Measurements from ENCODE around the gene LARP1B.
"Not testable (repeated sequence)": the region's sequence is repeated elsewhere in the genome, so short reads cannot be mapped to it uniquely, and the experiment has no call there.

The LARP1B gene

DNA sequence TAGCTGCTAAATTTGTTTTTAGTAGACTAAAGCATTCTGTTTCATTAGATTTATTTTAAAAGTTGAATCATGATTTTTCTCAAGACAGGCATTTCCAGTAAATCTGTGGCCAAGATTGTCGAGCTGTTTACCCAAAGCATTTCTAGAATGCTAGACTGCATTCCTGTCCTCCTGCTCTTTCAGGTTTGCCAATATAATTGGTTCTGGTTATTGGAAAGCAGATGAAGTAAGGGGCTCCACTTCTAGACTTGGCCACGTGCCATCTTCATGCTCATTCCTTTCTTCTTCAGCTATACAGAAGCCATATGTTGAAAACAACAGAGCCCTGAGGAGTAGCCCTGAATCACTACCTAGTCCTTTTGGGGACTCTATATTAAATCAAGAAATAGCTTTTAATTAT lies 164.0 kb downstream of the LARP1B start:
- DNase-seq (ENCODE audit: low read depth, low spot score): no peak

DNA sequence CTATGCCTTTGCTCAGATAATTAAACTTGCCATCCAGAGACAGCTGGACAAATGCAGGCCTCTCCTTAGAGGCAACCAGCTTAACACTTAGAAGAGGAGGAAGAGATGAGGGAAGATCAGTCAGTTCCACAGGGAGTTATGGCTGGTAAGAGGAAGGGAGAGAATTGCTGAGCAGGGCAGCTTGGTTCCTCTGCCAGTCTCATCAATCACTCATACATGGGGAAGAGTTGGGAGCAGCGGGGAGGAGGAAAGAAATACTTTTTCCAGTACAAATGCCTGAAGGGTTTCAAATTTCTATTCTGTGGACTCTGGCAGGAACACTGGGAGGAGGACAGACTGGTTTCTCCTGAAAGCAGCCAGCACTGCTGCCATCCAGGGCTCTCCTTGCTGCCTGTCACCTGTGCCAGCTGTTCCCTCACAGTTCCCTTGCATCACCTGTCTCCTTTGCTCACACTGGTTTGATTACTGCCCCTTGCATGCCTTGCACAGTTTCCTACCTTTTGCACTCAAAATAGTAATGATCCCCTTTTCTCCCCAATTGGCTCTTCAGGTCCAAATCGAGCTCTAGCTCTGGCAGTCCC lies 167.0 kb downstream of the LARP1B start:
- no peak for DNase-seq (ENCODE audit: low read depth, low spot score)

DNA sequence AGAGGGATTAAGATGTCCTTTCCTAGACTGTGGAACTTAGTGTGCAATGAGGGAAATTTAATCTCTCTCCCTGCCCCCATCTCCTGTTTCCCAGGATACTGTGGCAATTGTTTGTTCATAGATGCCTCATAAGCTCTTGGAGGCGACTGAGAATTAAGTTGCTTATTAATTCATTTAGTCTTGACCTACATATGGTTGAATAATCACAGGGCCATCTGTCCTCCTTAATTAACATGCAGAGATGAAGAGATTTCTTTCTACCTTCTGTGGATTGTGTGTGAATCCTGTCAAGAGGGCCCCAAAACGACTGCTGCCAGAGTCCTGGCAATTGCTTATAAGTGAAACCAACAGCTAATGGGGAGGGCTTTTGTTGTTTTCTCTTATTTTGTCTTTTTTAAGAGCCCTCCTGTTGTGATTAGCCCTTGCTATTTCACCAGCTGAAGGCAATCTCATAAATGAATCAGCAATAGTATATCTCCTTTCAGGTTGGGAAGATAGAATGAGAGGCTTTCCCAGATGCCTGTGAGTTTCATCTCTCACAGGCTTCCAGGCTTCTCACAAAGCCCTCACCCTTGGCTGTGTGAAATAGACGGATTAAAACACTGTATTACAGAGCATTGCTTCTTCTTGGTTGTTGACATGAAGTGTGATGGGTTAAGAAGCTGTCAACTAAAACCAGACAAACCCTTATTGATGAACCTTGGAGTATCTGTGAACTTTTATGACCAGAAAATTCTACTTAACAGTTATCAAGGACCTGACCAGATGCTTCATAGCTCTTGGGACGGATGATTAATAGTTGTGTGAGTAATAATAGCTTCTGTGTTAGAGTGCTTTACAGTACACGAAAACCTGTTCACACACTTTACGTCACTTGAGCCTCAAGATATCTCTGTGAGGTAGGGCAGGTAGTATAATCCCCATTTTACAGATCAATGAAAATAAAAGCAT lies 168.0 kb downstream of the LARP1B start:
- DNase-seq (ENCODE audit: low read depth, low spot score): no peak

- no peak for DNase-seq (ENCODE audit: low read depth, low spot score)
These were observed 171.6 kb downstream of the LARP1B start for GRCh38 chr4:128232719-128233118.

DNA sequence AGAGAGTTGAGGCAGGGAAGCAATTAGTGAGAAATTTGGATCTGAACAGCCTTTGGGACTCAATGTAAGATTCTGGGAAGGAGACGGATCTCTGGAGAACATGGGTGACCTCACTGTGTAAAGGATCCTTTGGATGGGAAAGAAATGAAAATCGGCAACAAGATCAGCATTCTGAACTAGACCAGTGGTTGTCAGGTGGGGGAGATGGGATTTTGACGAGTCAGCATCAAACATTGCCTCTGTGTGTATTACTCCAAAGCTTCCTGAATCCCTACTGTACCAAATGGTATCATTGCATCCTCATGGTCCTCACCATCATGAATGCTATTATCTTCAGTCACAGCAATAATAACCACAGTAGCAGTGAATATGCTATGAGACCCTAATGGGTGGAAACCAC lies 173.7 kb downstream of the LARP1B start:
- DNase-seq (ENCODE audit: low read depth, low spot score): no peak

GRCh38 chr4:128241019-128241418 lies 179.9 kb downstream of the LARP1B start:
- no peak for DNase-seq (ENCODE audit: low read depth, low spot score)

DNA sequence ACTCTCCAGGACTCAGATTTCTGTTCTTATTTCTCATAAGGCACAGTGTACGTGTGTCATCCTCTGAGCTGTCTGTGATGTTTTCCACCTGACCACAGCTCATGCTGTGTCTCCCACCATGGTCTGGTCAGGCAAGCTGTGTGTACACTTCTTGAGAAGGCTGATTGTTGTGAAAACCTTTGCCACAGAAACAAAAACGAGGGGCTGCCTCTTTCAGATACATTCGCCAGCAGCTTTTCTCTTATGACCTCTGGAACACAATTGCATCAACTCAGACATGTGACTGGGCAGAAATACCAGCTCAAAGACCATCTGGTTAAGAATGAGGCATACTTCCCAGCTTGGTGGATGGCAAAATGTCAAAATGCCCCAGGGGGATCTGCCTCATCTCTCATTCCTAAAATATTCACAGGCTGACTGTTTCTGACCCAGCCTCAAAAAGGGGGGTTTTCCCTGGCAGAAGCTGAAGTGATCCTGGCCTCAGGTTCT lies 180.4 kb downstream of the LARP1B start:
- DNase-seq (ENCODE audit: low read depth, low spot score): peak; percentile 98

- DNase-seq (ENCODE audit: low read depth, low spot score): no peak
These were observed 180.9 kb downstream of the LARP1B start for GRCh38 chr4:128241981-128242380.

DNA sequence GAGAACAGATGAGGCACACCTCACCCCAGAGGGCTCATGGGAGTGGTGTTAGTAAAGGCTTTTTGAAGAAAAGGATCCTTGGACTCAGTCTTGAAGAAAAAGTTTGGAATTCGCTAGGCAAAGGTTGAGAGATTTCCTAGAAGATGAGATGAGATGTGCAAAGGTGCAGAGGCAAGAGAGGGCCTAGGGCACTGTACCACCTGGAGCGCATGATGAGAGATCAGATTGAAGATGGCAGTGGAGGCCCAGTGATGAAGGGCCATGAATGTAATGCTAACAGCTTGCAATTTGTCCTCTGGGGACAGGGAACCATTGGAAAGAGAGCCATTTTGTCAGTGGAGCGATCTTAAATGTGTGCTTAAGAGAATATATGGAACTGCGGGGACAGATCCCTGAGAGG lies 181.5 kb downstream of the LARP1B start:
- no peak for DNase-seq (ENCODE audit: low read depth, low spot score)

GRCh38 chr4:128244379-128244778 lies 183.3 kb downstream of the LARP1B start:
- DNase-seq (ENCODE audit: low read depth, low spot score): no peak

GRCh38 chr4:128245391-128245790 lies 184.3 kb downstream of the LARP1B start:
- DNase-seq (ENCODE audit: low read depth, low spot score): not testable (repeated sequence)

DNA sequence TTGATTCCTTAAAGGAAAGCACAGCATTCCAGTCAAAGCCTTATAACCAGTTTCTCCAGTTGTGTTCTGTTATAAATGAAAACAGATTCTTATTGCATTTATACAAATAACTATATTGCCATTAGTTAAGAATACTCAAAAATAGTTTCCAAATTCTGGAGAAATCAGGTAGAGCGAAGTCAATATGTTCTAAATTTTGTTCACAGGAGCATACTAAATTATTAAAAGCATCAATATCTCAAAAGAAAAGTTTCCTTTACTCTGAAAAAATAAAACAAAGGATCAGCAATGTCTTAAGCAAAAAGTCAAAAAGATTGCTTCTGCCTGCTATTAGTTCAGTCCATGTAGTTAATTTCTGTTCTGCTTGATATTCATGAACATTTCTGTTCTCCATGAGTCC lies 186.8 kb downstream of the LARP1B start:
- no peak for DNase-seq (ENCODE audit: low read depth, low spot score)

DNA sequence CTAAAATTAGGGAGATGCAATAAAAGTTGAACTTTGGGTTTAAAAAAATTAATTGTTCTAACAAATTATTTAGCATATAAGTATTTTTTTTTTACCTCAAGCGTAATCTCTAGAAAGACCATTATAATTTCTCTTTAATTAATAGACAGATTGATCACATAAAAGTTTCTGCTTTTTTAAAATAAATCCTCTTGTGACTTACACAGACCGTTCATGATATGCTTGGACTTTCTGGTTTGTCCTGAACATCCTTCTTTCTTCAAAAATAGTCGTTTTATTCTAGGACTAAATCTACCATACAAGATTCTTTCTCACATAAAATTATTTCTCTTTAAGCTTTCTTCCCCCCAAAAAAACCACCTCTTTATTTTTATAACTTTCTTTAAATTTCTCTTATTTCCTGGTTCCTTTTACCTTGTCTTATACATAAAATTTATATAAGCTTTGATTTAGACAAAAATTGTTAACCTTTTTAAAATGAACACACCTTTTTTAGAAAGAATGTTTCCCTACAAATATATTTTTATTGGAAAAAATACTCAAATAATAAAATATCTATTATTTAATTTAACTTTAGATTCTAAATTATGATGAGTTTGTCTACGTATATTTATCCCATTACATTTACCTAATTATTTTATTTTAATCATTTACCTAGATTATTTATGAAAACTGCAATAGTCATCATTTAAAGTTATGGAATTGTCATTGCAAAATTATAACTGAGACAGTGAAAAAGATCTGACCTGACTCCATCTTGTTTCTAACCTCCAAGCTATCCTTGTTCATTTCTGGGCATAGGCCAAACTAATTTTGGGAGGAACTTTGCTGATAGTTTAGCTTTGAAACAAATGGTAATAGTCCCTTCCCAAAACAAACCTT lies 188.9 kb downstream of the LARP1B start:
- DNase-seq (ENCODE audit: low read depth, low spot score): no peak

- DNase-seq (ENCODE audit: low read depth, low spot score): no peak
These were observed 194.8 kb downstream of the LARP1B start for GRCh38 chr4:128255906-128256305.

DNA sequence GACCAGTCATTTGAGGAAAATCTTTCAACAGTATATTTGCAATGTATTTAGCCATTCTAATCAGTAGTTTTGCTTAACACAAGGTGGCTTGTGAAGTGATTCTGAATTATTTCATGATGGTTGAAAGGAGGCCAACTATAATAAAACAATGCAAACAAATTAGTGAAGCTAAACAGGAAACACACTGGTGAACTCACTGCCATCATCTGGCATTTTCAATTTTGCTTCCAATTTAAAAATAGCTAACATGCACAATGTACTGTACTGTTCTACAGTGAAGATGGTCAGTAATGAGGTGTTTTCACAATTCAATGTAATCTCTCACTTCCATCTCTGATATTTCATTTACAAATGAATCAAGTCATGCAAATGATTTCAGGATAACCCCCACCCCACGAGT lies 195.4 kb downstream of the LARP1B start:
- DNase-seq (ENCODE audit: low read depth, low spot score): no peak

- DNase-seq (ENCODE audit: low read depth, low spot score): not testable (repeated sequence)
These were observed 197.1 kb downstream of the LARP1B start for GRCh38 chr4:128258166-128258565.

DNA sequence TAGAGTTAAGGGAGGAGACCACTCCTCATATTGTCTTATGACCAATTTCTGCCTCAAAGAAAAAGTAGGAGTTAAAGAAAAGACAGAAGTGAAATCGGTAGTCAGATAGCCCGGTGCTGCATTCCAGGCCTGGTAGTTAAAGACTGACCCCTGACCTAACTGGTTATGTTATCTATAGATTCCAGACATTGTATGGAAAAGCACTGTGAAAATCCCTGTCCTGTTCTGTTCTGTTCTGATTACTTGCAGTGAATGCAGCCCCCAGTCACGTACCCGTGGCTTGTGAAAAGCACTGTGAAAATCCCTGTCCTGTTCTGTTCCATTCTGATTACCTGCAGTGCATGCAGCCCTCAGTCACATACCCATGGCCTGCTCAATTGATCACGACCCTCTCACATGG lies 198.8 kb downstream of the LARP1B start:
- DNase-seq (ENCODE audit: low read depth, low spot score): not testable (repeated sequence)
